H9 (cell line): ENCODE data around the gene LRFN2. TPM values are rescaled to one million over a fixed set of nuclear protein-coding genes. Genes with fewer than 3 reads are reported as not detected.

Experiments
- DNase-seq: peaks from one replicate; pipeline ENCODE4 v3.0.0-alpha.2; 2017
- H2AFZ ChIP-seq: one replicate; pipeline ENCODE4 v1.6.1; 2013; ENCODE audit warnings: mild to moderate bottlenecking, low read length, control low read depth, moderate library complexity
- H2AK5ac ChIP-seq: 2 replicates; pipeline ENCODE4 v1.6.1; 2013; ENCODE audit warnings: low read length, control low read depth, mixed read lengths; ENCODE audit not compliant: insufficient read length
- H2BK120ac ChIP-seq: one replicate; pipeline ENCODE4 v1.6.1; 2013; ENCODE audit warnings: low read depth, mild to moderate bottlenecking, low read length, control low read depth, inconsistent platforms; ENCODE audit not compliant: poor library complexity, severe bottlenecking
- H2BK12ac ChIP-seq: 2 replicates; pipeline ENCODE4 v1.6.1; 2013; ENCODE audit warnings: low read length, control low read depth, mixed read lengths, low read depth; ENCODE audit not compliant: insufficient read length
- H2BK15ac ChIP-seq: 2 replicates; pipeline ENCODE4 v1.6.1; 2013; ENCODE audit warnings: low read depth, low read length, control low read depth
- H2BK20ac ChIP-seq: one replicate; pipeline ENCODE4 v1.6.1; 2013; ENCODE audit warnings: low read depth, mild to moderate bottlenecking, low read length, control low read depth, inconsistent platforms; ENCODE audit not compliant: poor library complexity, severe bottlenecking
- H2BK5ac ChIP-seq: 2 replicates; pipeline ENCODE4 v1.6.1; 2013; ENCODE audit warnings: low read length, control low read depth, mixed read lengths; ENCODE audit not compliant: insufficient read length
- H3K14ac ChIP-seq: 2 replicates; pipeline ENCODE4 v1.6.1; 2013; ENCODE audit warnings: low read length, control low read depth; ENCODE audit not compliant: insufficient read depth
- H3K18ac ChIP-seq: 2 replicates; pipeline ENCODE4 v1.6.1; 2013; ENCODE audit warnings: low read depth, mild to moderate bottlenecking, mixed read lengths, low read length, control low read depth; ENCODE audit not compliant: insufficient read length
- H3K23ac ChIP-seq: 2 replicates; pipeline ENCODE4 v1.6.1; 2013; ENCODE audit warnings: low read length, control low read depth, mixed read lengths, low read depth; ENCODE audit not compliant: insufficient read length
- H3K23me2 ChIP-seq: 2 replicates; pipeline ENCODE4 v1.6.1; 2013; ENCODE audit warnings: low read depth, mild to moderate bottlenecking, mixed read lengths, low read length, control low read depth; ENCODE audit not compliant: insufficient read length, poor library complexity, severe bottlenecking
- H3K27ac ChIP-seq: 2 replicates; pipeline ENCODE4 v1.5.1; 2013; ENCODE audit warnings: low read length, control low read depth, mixed read lengths, low read depth; ENCODE audit not compliant: insufficient read length
- H3K27me3 ChIP-seq: 2 replicates; pipeline ENCODE4 v1.6.1; 2013; ENCODE audit warnings: low read length, control low read depth, inconsistent platforms; ENCODE audit not compliant: insufficient read depth
- H3K4ac ChIP-seq: 2 replicates; pipeline ENCODE4 v1.6.1; 2013; ENCODE audit warnings: low read depth, mild to moderate bottlenecking, control low read depth, inconsistent platforms, low read length, moderate library complexity
- H3K4me1 ChIP-seq: 2 replicates; pipeline ENCODE4 v1.6.1; 2013; ENCODE audit warnings: low read length, control low read depth, inconsistent platforms; ENCODE audit not compliant: insufficient read depth
- H3K4me2 ChIP-seq: 2 replicates; pipeline ENCODE4 v1.6.1; 2013; ENCODE audit warnings: low read length, control low read depth, mixed read lengths; ENCODE audit not compliant: insufficient read length, insufficient read depth
- H3K56ac ChIP-seq: 2 replicates; pipeline ENCODE4 v1.6.1; 2013; ENCODE audit warnings: low read depth, mild to moderate bottlenecking, mixed read lengths, low read length, control low read depth; ENCODE audit not compliant: insufficient read length
- H3K79me1 ChIP-seq: 2 replicates; pipeline ENCODE4 v1.6.1; 2013; ENCODE audit warnings: low read depth, mild to moderate bottlenecking, moderate library complexity, low read length, control low read depth, inconsistent platforms; ENCODE audit not compliant: insufficient read depth, poor library complexity, severe bottlenecking
- H3K79me2 ChIP-seq: 2 replicates; pipeline ENCODE4 v1.6.1; 2013; ENCODE audit warnings: low read length, control low read depth, inconsistent platforms; ENCODE audit not compliant: insufficient read depth
- H3K9ac ChIP-seq: 2 replicates; pipeline ENCODE4 v1.6.1; 2013; ENCODE audit warnings: low read length, control low read depth, mixed read lengths; ENCODE audit not compliant: insufficient read length; ENCODE audit errors: extremely low read depth
- H3K9me3 ChIP-seq: one replicate; pipeline ENCODE4 v1.6.1; 2013; ENCODE audit warnings: low read depth, low read length, inconsistent platforms; ENCODE audit not compliant: control insufficient read depth
- H3T11ph ChIP-seq: one replicate; pipeline ENCODE4 v1.6.1; 2013; ENCODE audit warnings: mild to moderate bottlenecking, low read length, control low read depth, inconsistent platforms
- H4K20me1 ChIP-seq: one replicate; pipeline ENCODE4 v1.6.1; 2013; ENCODE audit not compliant: control insufficient read depth, insufficient read length, insufficient read depth
- H4K5ac ChIP-seq: 2 replicates; pipeline ENCODE4 v1.6.1; 2013; ENCODE audit warnings: low read depth, mild to moderate bottlenecking, mixed read lengths, low read length, control low read depth; ENCODE audit not compliant: insufficient read length
- H4K8ac ChIP-seq: replicated peaks from 2 replicates; pipeline ENCODE4 v1.6.1; 2013; ENCODE audit warnings: low read length, control low read depth, mixed read lengths, low read depth; ENCODE audit not compliant: insufficient read length
- H4K91ac ChIP-seq: 2 replicates; pipeline ENCODE4 v1.6.1; 2013; ENCODE audit warnings: low read depth, mild to moderate bottlenecking, moderate library complexity, mixed read lengths, low read length, control low read depth; ENCODE audit not compliant: insufficient read length
- H3K27ac Mint-ChIP-seq, 3 experiments: 2 replicates in 2 of 3; 3 replicates in 1 of 3; pipeline ENCODE4 v1.8.0; 2020 to 2021; ENCODE audit warnings: mixed read lengths in 3 of 3, mild to moderate bottlenecking in 1 of 3, moderate library complexity in 1 of 3
- H3K27me3 Mint-ChIP-seq: 2 replicates; pipeline ENCODE4 v1.8.0; 2021; ENCODE audit warnings: low read depth, mild to moderate bottlenecking, moderate library complexity, mixed read lengths
- H3K36me3 Mint-ChIP-seq, 3 experiments: 2 replicates in 2 of 3; 3 replicates in 1 of 3; pipeline ENCODE4 v1.8.0; 2020 to 2021; ENCODE audit warnings: low read depth in 3 of 3, mixed read lengths in 3 of 3; ENCODE audit not compliant: insufficient read depth in 1 of 3
- H3K4me1 Mint-ChIP-seq, 2 experiments: 2 replicates each; pipeline ENCODE4 v1.8.0; 2020; ENCODE audit warnings: mixed read lengths in 2 of 2
- H3K4me3 Mint-ChIP-seq, 2 experiments: 2 replicates in 1 of 2; 3 replicates in 1 of 2; pipeline ENCODE4 v1.8.0; 2020 to 2021; ENCODE audit warnings: mild to moderate bottlenecking in 2 of 2, mixed read lengths in 2 of 2, moderate library complexity in 1 of 2
- H3K9me3 Mint-ChIP-seq, 2 experiments: 2 replicates in 1 of 2; 3 replicates in 1 of 2; pipeline ENCODE4 v1.8.0; 2020; ENCODE audit warnings: mild to moderate bottlenecking in 2 of 2, mixed read lengths in 2 of 2, moderate library complexity in 1 of 2
- CTCF ChIP-seq: fragments of 200-600 bp; sonication (generic); conservative IDR thresholded peaks from 3 replicates; pipeline ENCODE4 v1.8.0; 2021; ENCODE audit warnings: antibody characterized with exemption, mild to moderate bottlenecking
- WGBS: extraction: QIAGEN DNeasy Blood & Tissue Kit; methylation state at CpG from one replicate; pipeline ENCODE4 v1.1.7; 2013; ENCODE audit warnings: missing lambda C conversion rate, low lambda C conversion rate, mixed read lengths; ENCODE audit not compliant: insufficient read length; ENCODE audit errors: extremely low coverage; 5-methylcytosine and 5-hydroxymethylcytosine counted together
- total RNA-seq: library from RNA; stranded (reverse); gene quantifications from 2 replicates; pipeline ENCODE4 v1.2.1, GENCODE V29; 2021

The LRFN2 gene
- total RNA-seq, 1 experiment from 2014 or later = 0.11 TPM

- Histone ChIP-seq H3K4me1 (no peaks in the 10 kb centered on the region), H3K18ac (no peak overlapping the region), H3K14ac (no peak overlapping the region), H2AK5ac (no peak overlapping the region), H3K27ac (no peak overlapping the region), H4K5ac (no peak overlapping the region), H3T11ph (no peak overlapping the region), H3K79me1 (no peaks in the 10 kb centered on the region), H3K9ac (no peak overlapping the region), H3K23ac (no peak overlapping the region), H2BK20ac (no peak overlapping the region), H2AFZ (no peak overlapping the region), H2BK12ac (no peak overlapping the region), H3K56ac (no peak overlapping the region), H3K23me2 (no peaks in the 10 kb centered on the region), H2BK5ac (no peak overlapping the region), H3K27me3 (no peaks in the 10 kb centered on the region), H4K8ac (no peak overlapping the region), H2BK15ac (no peak overlapping the region), H3K9me3 (no peaks in the 10 kb centered on the region), H2BK120ac (no peak overlapping the region), H3K4me2 (no peak overlapping the region), H4K20me1 (no peaks in the 10 kb centered on the region), H3K4ac (no peak overlapping the region), H3K79me2 (no peaks in the 10 kb centered on the region), H4K91ac (no peak overlapping the region)
- no peaks in the 10 kb centered on the region; a peak in 1 of 5 replicates for H3K9me3 Mint-ChIP-seq
- H3K27me3 Mint-ChIP-seq = peaks cover 9% of the 10 kb centered on the region
- TF ChIP-seq CTCF = no peak
- no peaks in the 10 kb centered on the region for H3K4me1 Mint-ChIP-seq
- DNase-seq = no peak
- WGBS = no CpG with 5 or more reads among the region's 4 CpGs
- no peaks in the 10 kb centered on the region for H3K36me3 Mint-ChIP-seq
- no peak overlapping the region; a peak in 1 of 7 replicates for H3K27ac Mint-ChIP-seq
- no peak overlapping the region for H3K4me3 Mint-ChIP-seq
These were observed 206.9 kb downstream of the LRFN2 start for GRCh38 chr6:40380271-40380670.
